SK-N-MC (cell line): Measurements from ENCODE around the gene PRKN.

ENCODE experiments used
- DNase-seq: peaks from one replicate; pipeline ENCODE4 v3.0.0-alpha.2; 2011; ENCODE audit warnings: low read depth, low spot score
- H3K27ac ChIP-seq: fragments of 200-600 bp; sonication (generic); 2 replicates; pipeline ENCODE4 v1.5.1; 2016; ENCODE audit warnings: mixed run types
- H3K36me3 ChIP-seq: fragments of 200-600 bp; sonication (generic); 2 replicates; pipeline ENCODE4 v1.6.1; 2017; ENCODE audit warnings: antibody characterized with exemption, low read length, mixed read lengths; ENCODE audit not compliant: insufficient read depth
- H3K4me3 ChIP-seq: fragments of 200-600 bp; sonication (generic); 2 replicates; pipeline ENCODE4 v1.5.1; 2016
- H3K9ac ChIP-seq: fragments of 200-600 bp; sonication (generic); 2 replicates; pipeline ENCODE4 v1.8.0; 2017; ENCODE audit warnings: mixed run types, mixed read lengths; ENCODE audit not compliant: insufficient read length
- H3K9me3 ChIP-seq: fragments of 200-600 bp; sonication (generic); 2 replicates; pipeline ENCODE4 v1.6.1; 2017; ENCODE audit warnings: low read depth, mild to moderate bottlenecking, antibody characterized with exemption, low read length, moderate library complexity, mixed read lengths
- EZH2 ChIP-seq: fragments of 200-600 bp; sonication (generic); IDR thresholded peaks from one replicate; pipeline ENCODE4 v1.6.1; 2017; ENCODE audit warnings: antibody characterized with exemption
- FOXP2 ChIP-seq: optimal IDR thresholded peaks from 2 replicates; pipeline ENCODE3; 2011; ENCODE audit warnings: mild to moderate bottlenecking, moderate library complexity; ENCODE audit not compliant: insufficient read depth; ENCODE audit errors: extremely low read length, control extremely low read depth
- POLR2AphosphoS5 ChIP-seq: IDR thresholded peaks from 2 replicates; pipeline ENCODE4 v1.6.1; 2012; ENCODE audit warnings: mild to moderate bottlenecking, low read depth, low read length, borderline replicate concordance

PRKN gene

DNA sequence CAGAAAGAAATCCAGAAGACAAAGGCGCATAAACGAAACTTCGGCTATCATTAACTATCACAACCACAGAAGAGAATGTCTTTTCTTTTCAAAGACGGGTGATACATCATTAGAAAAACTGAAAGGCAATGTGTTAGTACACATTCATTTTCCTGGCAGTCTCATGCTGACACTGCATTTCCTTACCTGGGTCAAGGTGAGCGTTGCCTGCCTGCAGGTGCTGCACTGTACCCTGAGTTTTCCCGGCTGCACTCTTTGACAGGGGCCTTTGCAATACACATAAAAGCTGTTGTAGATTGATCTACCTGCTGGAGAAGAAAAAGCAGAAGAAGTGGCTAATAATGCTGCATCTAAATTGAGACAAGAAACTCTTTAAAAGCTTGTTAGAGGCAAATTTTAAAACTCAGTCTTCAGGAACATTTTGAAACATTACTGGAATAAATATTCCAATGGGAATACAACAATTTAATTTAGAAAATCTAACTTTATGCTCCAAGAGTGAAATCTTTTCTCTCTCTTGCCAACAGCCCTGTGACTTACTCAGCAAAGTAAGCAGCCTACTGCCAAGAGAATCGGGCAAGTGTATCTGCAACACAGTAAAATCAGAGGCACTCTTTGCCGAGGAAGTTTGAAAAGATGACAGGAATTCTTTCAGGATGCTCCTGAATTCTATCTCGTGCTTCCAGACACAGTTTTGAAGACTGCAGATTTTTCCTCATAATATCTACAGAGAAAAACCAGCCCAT is 526.4 kb downstream of the PRKN start:
- no peak overlapping the region for H3K9ac ChIP-seq
- TF ChIP-seq FOXP2, result no peak
- TF ChIP-seq EZH2, result no peak
- no peak for TF ChIP-seq POLR2AphosphoS5
- no peaks in the 10 kb centered on the region for H3K36me3 ChIP-seq
- H3K4me3 ChIP-seq, result no peak overlapping the region
- DNase-seq, result no peak
- H3K27ac ChIP-seq, result no peak overlapping the region
- no peaks in the 10 kb centered on the region for H3K9me3 ChIP-seq

DNA sequence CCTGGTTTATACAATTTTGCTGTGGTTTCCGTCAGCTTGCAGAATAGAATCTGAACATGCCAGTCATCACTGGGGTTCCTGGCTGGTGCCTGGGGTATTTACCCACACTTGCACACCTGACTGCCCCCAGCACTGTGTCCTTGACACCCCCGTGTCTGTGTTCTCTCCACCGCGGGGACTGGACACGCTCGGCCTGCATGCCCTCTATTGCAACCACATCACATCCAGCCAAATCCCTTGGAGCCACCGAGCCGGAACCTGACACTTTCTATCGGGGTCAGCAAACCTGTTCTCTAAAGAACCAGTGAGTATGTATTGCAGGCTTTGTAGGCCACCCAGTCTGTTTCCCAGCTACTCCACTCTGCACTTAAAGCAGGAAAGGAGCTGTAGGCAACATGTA is 527.5 kb downstream of the PRKN start:
- TF ChIP-seq POLR2AphosphoS5 (no peak), FOXP2 (no peak), EZH2 (no peak)
- Histone ChIP-seq H3K4me3 (no peak overlapping the region), H3K27ac (no peak overlapping the region), H3K9me3 (no peaks in the 10 kb centered on the region), H3K9ac (no peak overlapping the region), H3K36me3 (no peaks in the 10 kb centered on the region)
- DNase-seq, result no peak

DNA sequence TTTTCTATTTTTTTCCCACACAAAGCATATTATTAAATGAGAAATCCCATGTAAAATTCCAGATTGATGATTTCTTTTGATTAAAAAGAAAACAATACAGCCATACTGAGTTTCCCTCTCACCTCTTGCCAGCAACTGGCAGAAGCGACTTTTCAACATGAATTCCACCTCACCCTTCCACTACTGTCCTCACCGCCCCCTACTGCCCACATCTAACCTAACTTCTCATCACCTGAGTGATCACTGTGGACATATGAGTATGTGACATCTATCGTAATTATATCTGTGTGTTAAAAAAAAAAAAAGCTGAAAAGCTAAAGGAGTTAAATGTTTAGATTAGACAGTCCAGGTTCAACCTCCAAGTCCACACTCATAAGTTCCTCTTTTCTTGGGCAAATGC is 528.6 kb downstream of the PRKN start:
- no peak overlapping the region for H3K4me3 ChIP-seq
- no peak overlapping the region for H3K9ac ChIP-seq
- TF ChIP-seq FOXP2 (no peak), POLR2AphosphoS5 (no peak), EZH2 (no peak)
- no peaks in the 10 kb centered on the region for H3K36me3 ChIP-seq
- DNase-seq, result no peak
- no peaks in the 10 kb centered on the region for H3K9me3 ChIP-seq
- H3K27ac ChIP-seq, result no peak overlapping the region

DNA sequence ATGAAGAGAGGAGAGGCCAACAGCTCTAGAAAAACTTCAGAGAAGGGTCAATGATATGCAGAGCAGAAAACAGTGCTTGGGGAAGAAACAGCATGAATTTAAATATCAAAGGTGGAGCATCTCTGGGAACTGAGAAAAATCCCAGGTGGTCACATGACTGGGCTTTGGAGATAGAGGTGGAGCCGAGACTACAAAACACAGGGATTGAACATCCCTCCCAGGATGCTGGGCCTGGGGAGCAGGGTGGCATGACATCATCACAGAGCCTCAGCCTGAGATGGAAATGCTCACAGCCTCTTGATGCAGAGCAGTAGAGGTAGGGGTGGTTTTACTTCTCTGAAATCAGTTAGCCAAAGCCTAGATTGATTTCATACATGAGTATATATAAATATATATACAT is 529.5 kb downstream of the PRKN start:
- no peak overlapping the region for H3K27ac ChIP-seq
- no peak for TF ChIP-seq FOXP2
- no peak for TF ChIP-seq POLR2AphosphoS5
- TF ChIP-seq EZH2, result no peak
- no peak for DNase-seq

DNA sequence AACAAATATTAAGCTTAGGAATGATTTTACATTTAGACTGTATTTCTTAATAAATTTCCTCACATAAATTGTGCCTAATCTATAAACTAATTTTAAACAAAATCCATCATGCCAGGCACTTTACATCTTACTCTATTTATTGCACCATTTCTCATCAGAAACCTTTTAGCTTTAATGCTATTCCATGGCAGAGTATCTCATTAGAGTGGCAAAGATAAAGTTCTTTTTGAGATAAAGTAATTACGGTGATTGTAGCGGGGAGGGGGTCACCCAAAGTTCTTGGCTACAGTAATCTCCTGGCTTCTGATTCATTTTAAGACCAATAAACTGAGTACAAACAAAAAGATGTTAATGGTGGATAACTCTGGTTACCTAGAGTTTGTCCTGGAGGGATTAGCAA is 532.1 kb downstream of the PRKN start:
- no peak for TF ChIP-seq EZH2
- TF ChIP-seq POLR2AphosphoS5, result no peak
- no peak for TF ChIP-seq FOXP2
- Histone ChIP-seq H3K9me3 (no peaks in the 10 kb centered on the region), H3K27ac (no peak overlapping the region), H3K4me3 (no peak overlapping the region), H3K9ac (no peak overlapping the region), H3K36me3 (no peaks in the 10 kb centered on the region)
- no peak for DNase-seq

More for the DNA sequence above, 529.5 kb downstream of the PRKN start:
- Histone ChIP-seq H3K9ac (no peak overlapping the region), H3K9me3 (no peaks in the 10 kb centered on the region), H3K36me3 (no peaks in the 10 kb centered on the region), H3K4me3 (no peak overlapping the region)

DNA sequence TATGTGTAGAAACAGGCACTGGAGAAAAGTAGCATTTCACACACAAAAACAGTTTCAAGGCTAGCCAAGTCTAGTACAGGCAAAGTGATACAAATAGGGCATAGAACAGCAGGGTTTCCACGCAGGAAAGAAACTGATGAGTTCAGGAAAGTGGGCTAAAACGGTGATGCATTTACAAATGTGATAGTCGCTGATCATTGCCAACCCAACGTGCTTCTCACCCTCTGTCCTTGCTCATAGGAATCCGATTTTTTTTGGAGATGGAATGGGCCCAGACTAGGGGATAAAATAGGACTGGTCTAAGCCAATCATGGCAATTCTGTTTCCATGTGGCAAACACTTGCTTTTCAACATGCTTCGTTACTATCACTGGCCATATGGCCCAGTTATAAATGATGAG is 536.6 kb downstream of the PRKN start:
- Histone ChIP-seq H3K4me3 (no peak overlapping the region), H3K36me3 (no peaks in the 10 kb centered on the region), H3K9ac (no peak overlapping the region), H3K27ac (no peak overlapping the region), H3K9me3 (no peaks in the 10 kb centered on the region)
- TF ChIP-seq FOXP2 (no peak), EZH2 (no peak), POLR2AphosphoS5 (no peak)
- DNase-seq, result no peak

- DNase-seq, result no peak
- TF ChIP-seq FOXP2, result no peak
- no peak for TF ChIP-seq POLR2AphosphoS5
- TF ChIP-seq EZH2, result no peak
- Histone ChIP-seq H3K36me3 (no peaks in the 10 kb centered on the region), H3K27ac (no peak overlapping the region), H3K9me3 (no peaks in the 10 kb centered on the region), H3K4me3 (no peak overlapping the region), H3K9ac (no peak overlapping the region)
These were observed 540.2 kb downstream of the PRKN start for GRCh38 chr6:162187168-162187935.

GRCh38 chr6:162184465-162184864 is 543.1 kb downstream of the PRKN start:
- no peak for TF ChIP-seq EZH2
- TF ChIP-seq FOXP2, result no peak
- TF ChIP-seq POLR2AphosphoS5, result no peak
- Histone ChIP-seq H3K27ac (no peak overlapping the region), H3K4me3 (no peak overlapping the region), H3K36me3 (no peaks in the 10 kb centered on the region), H3K9me3 (no peaks in the 10 kb centered on the region), H3K9ac (no peak overlapping the region)
- DNase-seq, result no peak
